Measurements from ENCODE around the gene TOP3B. TPM values are rescaled to one million over a fixed set of nuclear protein-coding genes. Genes with fewer than 3 reads are reported as not detected.

Gene TOP3B
- total RNA-seq, 1 experiment from 2014 or later: 23.9 TPM

- Histone ChIP-seq H3K4me1 (replicated peaks; ENCODE audit: insufficient read depth) (peaks cover 5% of the 10 kb centered on the region), H3K79me2 (ENCODE audit: low read depth) (no peaks in the 10 kb centered on the region), H3K4me2 (no peak overlapping the region), H4K20me1 (ENCODE audit: insufficient read depth) (no peaks in the 10 kb centered on the region), H2AFZ (no peak overlapping the region), H3K4me3 (no peak overlapping the region), H3K27ac (no peak overlapping the region), H3K9me3 (ENCODE audit: insufficient read depth, low read depth) (no peaks in the 10 kb centered on the region), H3F3A (ENCODE audit: insufficient read depth, low read depth) (no peaks in the 10 kb centered on the region; the same call in 1 of the 2 replicates), H3K36me3 (ENCODE audit: low read depth) (no peaks in the 10 kb centered on the region), H3K27me3 (ENCODE audit: insufficient read depth, low read depth) (no peaks in the 10 kb centered on the region), H3K9me2 (ENCODE audit: insufficient read depth) (no peaks in the 10 kb centered on the region)
- no peak for TF ChIP-seq EZH2 (IDR thresholded peaks at IDR 0.05; ENCODE audit: low read depth)
- TF ChIP-seq CTCF (conservative IDR thresholded peaks at IDR 0.05): no peak
- no TSS peak for BruUV-seq (replicated peaks)
- ChIA-PET CTCF (no interaction called here), POLR2A (ENCODE audit: unreplicated experiment) (no interaction called here)
- intact Hi-C loops (cut with micrococcal nuclease; ENCODE audit: unreplicated experiment): loop anchor here (5.0 kb wide), 1 partner anchor 225 kb away; no protein-coding TSS in a partner anchor
- DNase-seq: peak in 1 of 2 experiments; percentile 21
Observed at GRCh38 chr22:21937041-21937820, 45.4 kb downstream of the TOP3B start.

- no peaks in the 10 kb centered on the region for H3K36me3 ChIP-seq (ENCODE audit: low read depth)
- POLR2A ChIA-PET (ENCODE audit: unreplicated experiment): no interaction called here
- CTCF ChIA-PET: no interaction called here
Observed at GRCh38 chr22:21936151-21936775, 46.3 kb downstream of the TOP3B start.

GRCh38 chr22:21933910-21934309 is 48.7 kb downstream of the TOP3B start:
- no peak for TF ChIP-seq EZH2 (IDR thresholded peaks at IDR 0.05; ENCODE audit: low read depth)
- TF ChIP-seq CTCF (conservative IDR thresholded peaks at IDR 0.05): no peak
- Histone ChIP-seq H3K9me3 (ENCODE audit: insufficient read depth, low read depth) (no peaks in the 10 kb centered on the region), H3K36me3 (ENCODE audit: low read depth) (no peaks in the 10 kb centered on the region), H3K79me2 (ENCODE audit: low read depth) (no peaks in the 10 kb centered on the region), H3K4me3 (no peak overlapping the region), H3K4me2 (no peak overlapping the region), H2AFZ (no peak overlapping the region), H3K27ac (no peak overlapping the region), H3K4me1 (replicated peaks; ENCODE audit: insufficient read depth) (no peaks in the 10 kb centered on the region), H3K9me2 (ENCODE audit: insufficient read depth) (no peaks in the 10 kb centered on the region), H3K27me3 (ENCODE audit: insufficient read depth, low read depth) (no peaks in the 10 kb centered on the region), H4K20me1 (ENCODE audit: insufficient read depth) (no peaks in the 10 kb centered on the region), H3F3A (ENCODE audit: insufficient read depth, low read depth) (no peaks in the 10 kb centered on the region)
- no peak for DNase-seq
- POLR2A ChIA-PET (ENCODE audit: unreplicated experiment): no interaction called here
- intact Hi-C loops (cut with micrococcal nuclease; ENCODE audit: unreplicated experiment): no loop called here
- CTCF ChIA-PET: interaction anchor here (0.7 kb wide), 1 partner anchor 20 kb away, joined by 3 read pairs; no protein-coding TSS in a partner anchor
- BruUV-seq (replicated peaks): no TSS peak

More at GRCh38 chr22:21936151-21936775, 46.3 kb downstream of the TOP3B start:
- TF ChIP-seq CTCF (conservative IDR thresholded peaks at IDR 0.05) (no peak), EZH2 (IDR thresholded peaks at IDR 0.05; ENCODE audit: low read depth) (no peak)
- intact Hi-C loops (cut with micrococcal nuclease; ENCODE audit: unreplicated experiment): loop anchor here (5.0 kb wide), 1 partner anchor 224 kb away; no protein-coding TSS in a partner anchor
- Histone ChIP-seq H3F3A (ENCODE audit: insufficient read depth, low read depth) (no peaks in the 10 kb centered on the region), H3K27ac (no peak overlapping the region), H3K9me3 (ENCODE audit: insufficient read depth, low read depth) (no peaks in the 10 kb centered on the region), H3K4me1 (replicated peaks; ENCODE audit: insufficient read depth) (no peaks in the 10 kb centered on the region), H3K79me2 (ENCODE audit: low read depth) (no peaks in the 10 kb centered on the region), H4K20me1 (ENCODE audit: insufficient read depth) (no peaks in the 10 kb centered on the region), H3K4me2 (no peak overlapping the region), H3K9me2 (ENCODE audit: insufficient read depth) (no peaks in the 10 kb centered on the region), H2AFZ (no peak overlapping the region), H3K27me3 (ENCODE audit: insufficient read depth, low read depth) (no peaks in the 10 kb centered on the region), H3K4me3 (no peak overlapping the region)
- TSS peak; percentile 13 for BruUV-seq (replicated peaks)
- DNase-seq: no peak

Data from PC-9 (cell line).